Hematopoietic multipotent progenitor cell treated with erythropoietin and hydrocortisone succinate and interleukin-3 and kit ligand, for 8 days (in vitro differentiated cells): Measurements from ENCODE around the gene SLC7A9.
"Not testable (repeated sequence)": the region's sequence is repeated elsewhere in the genome, so short reads cannot be mapped to it uniquely, and the experiment has no call there.

Source experiments
- DNase-seq: peaks from one replicate; pipeline ENCODE4 v3.0.0-alpha.2; 2015

SLC7A9 gene

DNA sequence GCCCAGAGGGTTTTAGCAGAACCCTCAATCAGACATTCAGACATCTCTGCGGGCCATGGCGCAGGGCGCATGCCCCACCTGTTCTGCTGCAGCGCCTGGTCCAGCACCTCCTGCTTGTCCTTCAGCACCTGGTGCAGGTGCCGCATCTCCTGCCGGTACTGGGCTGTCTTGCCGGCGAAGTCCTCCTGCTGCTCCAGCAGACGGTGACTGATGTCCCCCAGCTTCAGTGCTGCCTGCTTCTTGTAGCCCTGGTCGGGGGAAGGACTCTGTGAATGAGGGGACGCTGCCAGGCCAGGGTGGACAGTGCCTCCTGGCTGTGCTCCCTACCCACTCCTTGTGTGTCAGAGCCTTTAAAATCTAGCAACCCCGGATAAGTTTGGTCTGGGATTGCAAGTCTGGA is 12.2 kb upstream of the SLC7A9 start:
- DNase-seq = no peak

GRCh38 chr19:32880622-32881021 is 11.1 kb upstream of the SLC7A9 start:
- DNase-seq = no peak

DNA sequence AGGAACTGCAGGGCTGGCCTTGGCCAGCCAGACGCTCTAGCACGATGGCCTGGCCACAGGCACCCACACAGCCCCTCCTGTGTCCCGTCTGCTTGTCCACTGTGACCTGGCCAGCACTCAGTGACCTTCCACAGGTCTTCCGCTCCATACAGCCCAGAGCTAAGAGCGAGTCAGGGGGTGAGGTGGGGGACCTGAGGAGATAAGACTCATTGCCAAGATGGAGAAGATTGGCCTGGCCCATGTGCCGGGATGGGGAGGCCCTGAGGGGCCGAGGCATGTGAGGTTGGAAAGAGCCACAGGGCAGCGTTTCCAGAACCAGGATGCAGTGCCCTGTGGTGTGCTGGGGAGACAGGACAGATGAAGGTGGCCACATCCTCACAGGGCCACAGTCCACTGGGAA is 10.2 kb upstream of the SLC7A9 start:
- no peak for DNase-seq

DNA sequence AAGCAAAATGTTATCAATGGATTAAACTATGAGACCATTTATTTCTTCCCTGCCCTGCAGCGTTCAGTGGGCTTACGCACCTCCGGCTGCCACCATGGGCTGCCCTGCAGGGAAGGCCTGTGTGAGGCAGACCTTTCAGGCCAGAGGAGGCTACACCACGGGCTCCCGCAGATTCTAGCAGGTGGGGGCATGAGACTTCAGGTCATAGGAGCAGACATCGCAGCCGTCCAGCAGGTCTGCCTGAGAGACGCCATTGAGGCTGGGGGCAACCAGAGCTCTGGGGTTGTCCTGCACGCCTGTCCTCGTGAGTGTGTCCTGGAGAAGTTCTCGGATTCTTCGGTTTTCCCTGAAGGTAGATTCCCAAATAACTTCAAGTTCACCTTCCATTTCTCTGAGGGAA is 9.4 kb upstream of the SLC7A9 start:
- no peak for DNase-seq

DNA sequence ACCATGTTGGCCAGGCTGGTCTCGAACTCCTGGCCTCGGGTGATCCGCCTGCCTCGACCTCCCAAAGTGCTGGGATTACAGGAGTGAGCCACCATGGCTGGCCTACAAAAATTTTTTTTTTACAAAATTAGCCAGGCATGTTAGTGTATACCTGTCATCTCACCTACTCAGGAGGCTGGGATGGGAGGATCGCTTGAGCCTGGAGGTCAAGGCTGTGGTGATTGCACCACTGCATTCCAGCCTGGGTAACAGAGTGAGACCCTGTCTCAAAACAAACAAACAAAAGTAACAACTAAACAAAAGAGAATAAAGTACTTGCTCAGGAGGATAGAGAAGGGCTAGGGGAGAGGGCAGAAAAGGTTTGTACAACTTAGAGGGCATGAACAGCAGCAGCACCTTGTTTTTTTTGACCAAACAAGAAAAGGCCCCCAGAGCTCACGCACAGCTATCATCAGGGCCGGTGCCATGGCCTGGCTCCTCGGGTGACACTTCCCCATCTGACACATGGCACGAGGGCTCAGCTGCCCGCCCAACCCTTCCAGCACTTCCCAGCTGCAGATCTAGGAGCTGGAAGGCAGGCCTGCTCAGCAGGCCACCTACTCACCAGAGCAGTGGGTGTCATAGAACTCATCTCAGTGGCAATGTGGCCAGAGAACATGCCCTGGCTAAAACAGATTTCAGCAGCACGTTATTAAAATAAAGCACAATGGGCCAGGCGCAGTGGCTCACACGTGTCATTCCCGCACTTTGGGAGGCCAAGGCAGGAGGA is 8.6 kb upstream of the SLC7A9 start:
- no peak for DNase-seq

DNA sequence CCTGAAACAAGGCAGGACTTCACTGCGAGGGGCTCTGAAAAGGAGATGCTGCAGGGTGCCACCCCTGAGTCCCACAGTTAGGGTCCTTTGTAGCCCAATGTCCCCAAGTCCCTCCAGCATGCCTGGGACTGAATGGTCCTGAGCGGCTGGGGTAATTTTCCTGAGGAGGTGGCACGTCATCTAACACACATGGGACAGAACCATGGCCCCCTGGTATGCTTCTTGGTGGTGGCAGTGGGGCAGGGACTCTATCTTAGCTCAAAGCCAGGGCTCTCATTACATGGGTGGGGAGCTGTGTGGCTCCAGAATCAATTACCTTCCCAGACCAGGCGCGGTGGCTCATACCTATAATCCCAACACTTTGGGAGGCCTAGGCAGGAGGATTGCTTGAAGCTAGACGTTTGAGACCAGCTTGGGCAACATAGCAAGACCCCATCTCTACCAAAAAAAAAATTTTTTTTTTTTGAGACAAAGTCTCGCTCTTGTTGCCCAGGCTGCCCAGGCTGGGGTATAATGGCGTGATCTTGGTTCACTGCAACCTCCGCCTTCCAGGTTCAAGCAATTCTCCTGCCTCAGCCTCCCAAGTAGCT is 7.9 kb upstream of the SLC7A9 start:
- no peak for DNase-seq

DNA sequence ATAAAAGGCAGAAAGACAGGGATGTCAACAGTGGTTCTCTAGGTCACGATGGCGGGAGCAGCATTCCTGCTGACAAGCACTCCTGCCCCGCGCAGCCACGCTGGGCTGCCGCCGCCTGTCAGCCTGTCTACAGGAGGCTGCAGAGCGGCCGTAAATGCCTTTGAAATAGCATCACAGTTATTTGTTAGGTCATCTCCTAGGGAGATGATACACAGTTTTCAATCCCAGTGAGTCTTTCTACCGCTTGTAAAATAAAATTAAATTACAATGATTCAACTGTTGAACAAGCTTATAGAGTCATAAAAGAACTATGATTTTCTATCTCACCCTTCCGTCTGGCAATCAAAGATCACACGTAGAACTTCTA is 7.3 kb upstream of the SLC7A9 start:
- DNase-seq = no peak

GRCh38 chr19:32876236-32876918 is 6.8 kb upstream of the SLC7A9 start:
- no peak for DNase-seq

- no peak for DNase-seq
Observed at GRCh38 chr19:32875428-32875827, 5.9 kb upstream of the SLC7A9 start.

DNA sequence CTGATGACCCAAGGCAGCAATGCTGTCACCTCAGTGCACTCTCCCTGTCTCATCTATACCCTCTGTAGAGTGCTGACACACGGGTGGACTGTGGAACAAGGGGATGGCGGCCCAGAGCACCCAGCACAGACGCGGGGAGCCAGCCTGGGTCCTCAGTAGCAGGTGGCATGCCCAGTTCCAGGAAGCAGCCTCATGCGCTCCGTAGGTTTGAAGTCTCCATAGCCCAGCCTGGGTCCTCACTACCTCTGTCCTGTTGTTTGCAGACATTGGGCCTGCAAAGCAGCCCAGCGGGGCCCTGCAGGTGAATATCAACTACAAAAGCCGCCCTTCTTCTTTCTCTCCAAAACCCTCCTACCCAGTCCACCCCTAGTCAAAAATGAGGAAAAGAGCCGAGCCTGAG is 5.0 kb upstream of the SLC7A9 start:
- DNase-seq = no peak

GRCh38 chr19:32873247-32873959 is 3.8 kb upstream of the SLC7A9 start:
- DNase-seq = no peak

- no peak for DNase-seq
Observed at GRCh38 chr19:32872391-32872790, 2.8 kb upstream of the SLC7A9 start.

GRCh38 chr19:32870981-32871451 is 1.4 kb upstream of the SLC7A9 start:
- DNase-seq = no peak

DNA sequence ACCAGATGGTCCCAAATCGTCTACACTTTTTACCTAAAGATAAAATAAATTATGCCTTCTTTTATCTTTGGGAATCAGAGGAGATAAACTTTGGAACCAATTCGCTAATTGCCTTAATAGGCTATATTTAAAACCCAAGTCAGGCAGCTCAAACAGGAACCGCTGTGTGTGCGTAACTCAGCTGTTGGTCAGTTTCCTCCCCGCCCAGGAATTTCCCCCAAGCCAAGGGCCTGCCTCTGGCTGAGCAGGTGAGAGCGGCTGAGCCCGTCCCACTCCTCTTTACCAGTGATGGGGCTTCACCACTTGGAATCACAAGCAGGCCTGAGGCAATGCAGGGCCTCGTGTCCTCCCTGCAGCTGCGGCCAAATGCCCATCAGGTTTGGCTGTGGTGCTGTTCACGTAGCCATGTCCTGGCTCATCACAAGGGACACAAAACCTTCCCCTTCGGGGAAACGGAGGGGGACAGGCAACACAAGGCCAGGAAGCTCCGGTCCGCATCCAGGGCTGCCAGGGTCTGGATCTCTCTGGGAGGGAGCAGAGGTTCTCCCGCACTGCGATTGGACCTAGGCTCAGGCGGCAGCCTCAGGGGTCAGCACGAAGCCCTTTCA is 503 bp upstream of the SLC7A9 start:
- DNase-seq = no peak

DNA sequence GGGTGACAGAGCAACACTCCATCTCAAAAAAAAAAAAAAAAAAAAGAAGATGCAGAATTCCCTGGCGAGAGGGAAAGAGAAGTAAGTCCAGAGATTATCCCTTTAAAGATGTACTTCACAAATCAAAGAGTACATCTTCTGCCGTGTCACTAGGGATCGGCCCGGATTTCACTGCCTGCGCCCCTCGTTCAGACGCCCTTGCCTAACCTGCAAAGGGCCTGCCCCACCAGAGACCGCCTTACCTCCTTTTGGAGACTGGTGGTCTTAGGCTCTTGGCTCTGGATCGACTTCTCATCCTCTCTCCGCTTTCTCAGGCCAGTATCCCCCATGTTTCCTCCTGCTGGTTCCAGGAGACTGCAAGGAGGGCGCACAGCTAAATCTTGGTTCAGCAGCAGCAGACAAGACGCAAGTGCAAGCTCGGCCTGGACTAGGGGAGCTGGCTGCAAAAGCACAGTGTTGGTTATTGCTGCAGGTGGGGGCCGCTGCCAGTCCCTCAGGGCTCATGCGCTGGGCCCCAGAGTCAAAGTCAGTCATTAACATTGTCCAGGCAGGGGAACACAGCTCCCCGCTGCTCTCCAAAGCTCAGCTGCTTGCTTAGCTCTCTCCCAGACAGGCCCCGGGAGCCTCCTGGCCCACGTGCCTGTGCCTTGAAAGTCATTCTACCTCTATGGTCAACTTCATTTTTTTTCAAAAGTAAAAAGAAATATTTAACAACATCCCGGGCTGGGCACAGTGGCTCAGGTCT is 1.2 kb downstream of the SLC7A9 start:
- DNase-seq = no peak

- not testable (repeated sequence) for DNase-seq
Observed at GRCh38 chr19:32867436-32867835, 2.1 kb downstream of the SLC7A9 start.

GRCh38 chr19:32866564-32867265 is 2.9 kb downstream of the SLC7A9 start:
- DNase-seq = no peak

GRCh38 chr19:32866061-32866460 is 3.5 kb downstream of the SLC7A9 start:
- DNase-seq = no peak

GRCh38 chr19:32865326-32865725 is 4.2 kb downstream of the SLC7A9 start:
- no peak for DNase-seq

GRCh38 chr19:32864318-32865007 is 5.1 kb downstream of the SLC7A9 start:
- no peak for DNase-seq

DNA sequence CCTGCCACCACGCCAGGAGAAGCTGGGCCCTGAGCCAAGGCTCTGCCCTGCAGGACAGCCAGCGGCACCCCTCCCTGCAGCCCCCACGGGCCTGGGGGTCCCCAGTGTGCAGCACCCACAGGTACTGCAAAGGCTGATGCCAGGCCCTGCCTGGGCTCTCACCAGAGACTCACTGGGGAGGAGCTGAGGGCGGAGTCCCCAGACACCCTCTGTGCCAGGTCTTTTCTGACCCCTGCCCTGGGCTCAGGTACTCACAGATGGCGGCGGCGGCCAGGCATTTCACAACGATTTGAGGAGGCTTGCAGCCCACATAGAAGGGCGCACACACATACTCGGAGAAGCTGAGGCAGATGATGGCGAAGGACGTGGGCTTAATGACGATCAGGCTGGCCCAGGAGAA is 5.7 kb downstream of the SLC7A9 start:
- DNase-seq = no peak
